Colon (tissue), 2 donors: Measurements from ENCODE around the gene KIF26B.
"Not testable (repeated sequence)": the region's sequence is repeated elsewhere in the genome, so short reads cannot be mapped to it uniquely, and the experiment has no call there.

Source experiments
- FAIRE-seq: peaks from 2 replicates; lab custom pipeline; 2012; peaks lifted over from hg19 to GRCh38; lab: Jason Lieb, UNC
- donor health status: control.
- donor health status: control.

The KIF26B gene

GRCh38 chr1:245154429-245155271, at the start of gene KIF26B:
KIF26B (plus strand) TSS chr1:245154985; CDS start chr1:245155425, 440 bp downstream.
- FAIRE-seq, result no peak

DNA sequence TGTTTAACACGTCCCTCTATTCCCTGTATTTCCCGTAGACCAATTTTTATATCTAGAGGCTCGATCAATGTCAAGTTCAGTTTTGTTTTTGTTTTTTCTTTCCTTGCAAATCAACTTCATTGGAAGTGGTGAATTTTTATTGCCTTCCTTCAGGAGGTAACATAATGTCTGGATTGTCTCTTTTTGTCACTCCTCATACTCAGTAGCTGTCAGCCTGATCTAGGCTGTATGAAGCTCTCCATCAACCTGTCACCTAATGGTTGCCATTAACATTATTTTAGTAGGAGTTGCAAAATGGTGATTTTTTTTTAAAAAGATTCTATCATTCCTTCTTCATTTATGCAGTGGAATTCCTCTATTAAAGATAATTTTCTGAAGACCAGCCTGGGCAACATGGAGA, 49.7 kb upstream of the KIF26B start:
- FAIRE-seq, result no peak

DNA sequence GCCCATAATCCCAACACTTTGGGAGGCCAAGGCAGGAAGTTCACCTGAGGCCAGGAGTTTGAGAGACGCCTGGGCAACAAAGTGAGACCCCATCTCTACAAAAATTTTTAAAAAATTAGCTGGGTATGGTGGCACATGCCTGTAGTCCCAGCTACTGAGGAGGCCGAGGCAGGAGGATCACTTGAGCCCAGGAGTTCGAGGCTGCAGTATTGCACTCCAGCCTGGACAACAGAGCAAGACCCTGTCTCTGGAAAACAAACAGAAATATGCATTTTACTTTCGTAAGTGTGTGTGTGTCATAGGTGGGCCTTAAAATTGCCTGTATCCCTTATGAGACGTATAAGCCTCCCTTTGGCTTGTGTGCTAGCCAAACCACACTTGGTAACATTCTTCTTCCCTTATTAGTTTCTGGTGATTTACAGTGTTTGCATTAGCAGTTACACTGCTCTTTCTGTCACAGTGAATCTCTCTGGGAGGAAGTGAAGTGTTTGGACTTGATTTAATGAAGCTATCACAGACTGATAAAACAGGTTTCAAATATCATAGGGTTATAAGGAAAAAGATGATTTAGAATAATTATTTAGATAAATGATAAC, 48.9 kb upstream of the KIF26B start:
- FAIRE-seq, result no peak

- no peak for FAIRE-seq
Observed at GRCh38 chr1:245107776-245108114, 47.0 kb upstream of the KIF26B start.

- FAIRE-seq, result no peak
Observed at GRCh38 chr1:245108246-245108645, 46.5 kb upstream of the KIF26B start.

DNA sequence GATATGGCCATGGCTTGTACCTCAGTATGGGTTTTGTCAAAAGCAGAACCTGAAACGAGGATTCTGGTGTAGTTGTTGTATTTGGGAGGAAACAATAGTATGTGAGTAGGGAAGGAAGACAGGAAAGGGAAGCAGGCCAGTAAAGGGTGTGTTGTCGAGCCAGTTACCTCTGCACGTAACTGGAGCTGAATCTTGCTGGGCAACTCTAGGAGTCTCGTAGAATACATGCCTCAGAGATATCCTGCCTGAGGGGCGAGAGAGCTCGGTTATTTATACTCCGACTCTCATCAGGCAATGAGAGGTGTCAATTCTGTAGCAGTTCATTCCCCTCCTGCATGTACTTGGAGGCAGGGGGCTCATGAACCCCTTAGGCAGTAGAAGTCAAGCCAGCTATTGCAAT, 45.9 kb upstream of the KIF26B start:
- no peak for FAIRE-seq

- FAIRE-seq, result no peak
Observed at GRCh38 chr1:245110406-245110805, 44.4 kb upstream of the KIF26B start.

DNA sequence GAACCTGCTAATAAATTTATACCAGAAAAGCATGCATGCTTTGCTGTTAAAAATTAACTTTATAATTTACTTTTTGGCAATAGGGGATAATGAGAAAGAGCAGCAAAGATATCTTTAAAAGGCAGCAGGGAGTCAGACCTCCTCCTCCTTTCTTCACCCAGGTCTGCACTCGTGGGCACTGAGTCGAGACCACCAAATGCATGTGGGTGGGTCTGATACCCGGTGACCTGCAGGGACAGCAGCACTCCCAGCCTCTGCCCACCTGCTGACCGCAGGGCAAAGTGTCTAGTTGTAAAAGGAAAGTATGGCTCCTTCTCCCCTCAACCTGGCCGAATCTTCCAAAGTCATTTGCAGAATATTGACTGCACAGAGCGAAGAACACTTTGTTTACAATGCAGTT, 43.7 kb upstream of the KIF26B start:
- no peak for FAIRE-seq

DNA sequence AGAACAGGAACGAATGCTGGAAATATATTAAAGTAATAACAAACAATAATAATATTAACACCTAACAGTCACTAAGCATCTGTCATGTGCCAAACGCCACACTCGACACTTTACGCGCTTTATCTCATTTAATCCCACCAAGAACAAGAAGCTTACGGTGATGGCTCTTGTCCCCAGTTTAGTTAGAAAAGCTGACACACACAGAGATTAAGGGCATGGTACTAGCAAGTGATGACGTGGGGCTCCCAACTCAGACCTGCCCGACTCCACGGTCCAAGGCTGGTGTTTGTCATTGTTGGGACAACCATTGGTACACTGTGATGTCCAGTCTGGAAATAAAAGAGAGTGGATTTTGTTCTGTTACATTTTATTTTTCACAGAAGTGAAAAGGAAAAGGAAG, 41.1 kb upstream of the KIF26B start:
- no peak for FAIRE-seq

DNA sequence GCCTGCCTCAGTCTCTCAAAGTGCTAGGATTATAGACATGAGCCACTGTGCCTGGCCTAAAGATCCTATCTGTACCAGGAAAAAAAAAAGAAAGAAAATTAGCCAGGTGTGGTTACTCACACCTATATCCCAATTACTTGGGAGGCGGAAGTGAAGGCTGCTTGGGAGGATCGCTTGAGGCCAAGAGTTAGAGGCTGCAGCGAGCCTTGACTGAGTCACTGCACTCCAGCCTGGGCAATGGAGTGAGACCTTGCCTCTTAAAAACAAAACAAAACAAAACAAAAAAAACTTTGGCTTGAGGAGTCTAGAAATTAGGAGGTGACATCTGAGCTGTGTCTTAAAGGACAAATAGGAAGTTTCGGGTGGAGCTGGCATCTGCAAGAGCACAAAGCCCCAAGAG, 38.7 kb upstream of the KIF26B start:
- FAIRE-seq, result no peak

DNA sequence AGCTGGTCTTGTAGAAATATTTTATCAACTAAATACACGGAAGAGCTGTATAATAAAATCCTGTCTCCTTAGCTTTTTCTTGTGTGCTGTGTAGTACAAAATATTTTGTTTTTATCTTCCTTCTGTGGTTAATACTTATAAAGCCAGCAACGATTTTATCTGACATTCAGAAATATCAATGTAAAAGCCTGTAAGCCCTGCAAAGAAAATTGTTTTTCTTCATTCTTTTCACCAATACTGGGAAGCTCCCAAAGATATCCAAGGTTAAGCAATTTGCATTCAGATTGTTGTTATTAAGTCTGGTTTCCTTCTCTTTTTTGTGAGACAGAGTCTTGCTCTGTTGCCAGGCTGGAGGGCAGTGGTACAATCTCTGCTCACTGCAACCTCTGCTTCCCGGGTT, 38.0 kb upstream of the KIF26B start:
- FAIRE-seq, result no peak

DNA sequence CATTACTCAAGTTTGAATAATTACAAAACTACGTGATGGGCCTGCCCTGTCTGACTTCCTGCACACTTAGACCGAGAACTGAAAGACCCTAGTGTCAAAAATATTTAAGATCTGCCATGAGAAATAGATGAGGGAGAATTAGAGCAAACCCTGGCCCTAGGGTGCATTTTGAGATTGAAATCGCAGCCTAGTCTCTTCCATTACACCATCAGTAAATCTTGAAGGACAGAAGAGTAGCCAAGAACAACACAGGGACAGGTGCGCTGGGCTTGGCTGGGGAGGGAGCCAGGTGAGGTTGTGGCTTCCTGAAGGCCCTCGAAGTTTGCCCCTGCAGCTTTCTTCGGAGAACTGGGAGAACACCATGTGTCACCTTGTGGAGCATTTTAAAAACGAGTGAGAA, 36.7 kb upstream of the KIF26B start:
- no peak for FAIRE-seq

DNA sequence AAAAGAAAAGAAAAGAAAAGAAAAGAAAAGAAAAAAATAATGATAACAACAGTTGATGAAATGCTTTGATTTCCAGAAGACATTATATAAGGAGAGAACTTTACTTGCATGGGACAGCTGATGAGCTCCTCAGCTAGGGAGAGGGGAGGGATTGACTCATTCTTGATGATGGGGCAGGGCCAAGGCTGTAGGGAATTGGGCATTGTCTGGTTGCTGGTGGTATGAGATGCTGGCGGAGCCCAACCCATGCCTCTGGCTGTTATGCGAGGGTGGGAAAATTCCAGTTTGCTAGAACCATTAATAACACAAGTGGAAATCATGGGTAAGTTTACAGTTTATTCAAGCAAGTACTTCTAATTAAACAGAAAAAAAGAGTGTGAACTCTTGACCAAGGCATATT, 36.0 kb upstream of the KIF26B start:
- no peak for FAIRE-seq

DNA sequence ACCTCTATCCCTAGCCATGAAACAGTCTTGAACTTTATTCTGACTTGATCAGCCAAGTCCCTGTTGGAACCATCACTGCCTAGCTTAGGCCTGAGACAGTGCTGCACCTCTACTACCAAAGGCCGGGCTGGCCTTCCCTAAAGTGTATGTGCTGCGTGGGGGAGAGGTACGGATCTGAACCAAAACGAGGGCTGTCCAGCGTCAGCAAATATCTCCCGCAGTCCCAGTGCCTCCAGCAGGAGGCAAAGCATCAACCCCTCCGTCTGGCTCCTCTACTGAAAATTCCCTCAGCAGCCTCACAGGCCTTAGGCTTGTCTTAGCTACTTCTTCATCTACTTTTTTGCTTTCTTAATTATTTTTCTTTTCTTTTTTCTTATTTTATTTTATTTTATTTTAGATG, 33.3 kb upstream of the KIF26B start:
- FAIRE-seq, result no peak

DNA sequence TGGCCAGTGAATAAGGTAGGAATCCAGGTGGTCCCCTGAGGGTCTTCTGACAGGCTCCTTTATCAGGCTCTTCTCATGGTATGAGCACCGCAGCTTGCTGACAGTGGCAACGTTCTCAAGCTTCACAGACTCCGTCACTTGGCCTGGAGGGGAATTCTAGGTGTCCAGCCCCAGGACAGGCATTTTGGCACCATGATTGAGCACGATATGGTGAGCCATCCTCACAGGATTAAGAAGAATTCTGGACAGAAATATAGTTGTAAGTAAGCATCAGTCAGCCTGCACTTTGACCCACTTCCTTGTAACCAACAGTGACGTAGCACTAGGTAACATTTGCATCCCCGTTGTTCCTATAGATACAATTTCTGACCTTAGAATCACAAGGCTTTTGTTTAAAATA, 30.5 kb upstream of the KIF26B start:
- no peak for FAIRE-seq

GRCh38 chr1:245124644-245125043, 30.1 kb upstream of the KIF26B start:
- no peak for FAIRE-seq

- FAIRE-seq, result no peak
Observed at GRCh38 chr1:245126530-245126929, 28.3 kb upstream of the KIF26B start.

- no peak for FAIRE-seq
Observed at GRCh38 chr1:245128381-245129101, 26.2 kb upstream of the KIF26B start.

- no peak for FAIRE-seq
Observed at GRCh38 chr1:245129319-245130240, 25.2 kb upstream of the KIF26B start.

- not testable (repeated sequence) for FAIRE-seq
Observed at GRCh38 chr1:245130281-245131025, 24.3 kb upstream of the KIF26B start.

DNA sequence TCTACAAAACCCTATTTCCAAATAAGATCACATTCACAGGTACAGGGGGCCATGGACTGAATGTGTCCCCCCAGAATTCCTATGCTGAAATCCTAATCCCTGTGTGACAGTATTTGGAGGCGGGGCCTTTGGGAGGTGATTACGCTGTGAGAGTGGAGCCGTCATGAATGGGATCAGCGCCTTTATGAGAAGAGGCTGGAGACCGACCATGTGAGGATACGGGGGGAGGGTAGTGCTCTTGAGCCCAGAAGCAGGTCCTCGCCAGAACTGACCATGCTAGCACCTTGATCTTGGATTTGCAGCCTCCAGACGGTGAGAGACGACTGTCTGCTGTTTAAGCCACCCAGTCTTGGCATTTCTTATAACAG, 23.8 kb upstream of the KIF26B start:
- no peak for FAIRE-seq

- FAIRE-seq, result no peak
Observed at GRCh38 chr1:245132771-245133170, 22.0 kb upstream of the KIF26B start.
